Skeletal muscle satellite cell (primary cell): ENCODE results near the gene TMEM245.
"Not testable (repeated sequence)": the region's sequence is repeated elsewhere in the genome, so short reads cannot be mapped to it uniquely, and the experiment has no call there.

Experiments
- H3K27me3 ChIP-seq: 2 replicates; pipeline ENCODE4 v1.7.0; 2013; ENCODE audit warnings: low read length; ENCODE audit not compliant: control insufficient read depth, insufficient read depth
- H3K36me3 ChIP-seq: 2 replicates; pipeline ENCODE4 v1.7.0; 2013; ENCODE audit warnings: mild to moderate bottlenecking, control low read depth, low read length; ENCODE audit not compliant: insufficient read depth
- H3K4me1 ChIP-seq: 2 replicates; pipeline ENCODE4 v1.7.0; 2013; ENCODE audit warnings: low read length; ENCODE audit not compliant: control insufficient read depth, insufficient read depth
- H3K4me2 ChIP-seq: 2 replicates; pipeline ENCODE4 v1.7.0; 2013; ENCODE audit warnings: mild to moderate bottlenecking, low read length
- H3K4me3 ChIP-seq: 2 replicates; pipeline ENCODE4 v1.7.0; 2013; ENCODE audit warnings: low read length
- H3K9ac ChIP-seq: 2 replicates; pipeline ENCODE4 v1.7.0; 2013; ENCODE audit warnings: mild to moderate bottlenecking, low read depth, low read length, moderate library complexity
- H3K9me3 ChIP-seq: replicated peaks from 2 replicates; pipeline ENCODE4 v1.7.0; 2013; ENCODE audit warnings: mild to moderate bottlenecking, control low read depth, low read length

Gene TMEM245

DNA sequence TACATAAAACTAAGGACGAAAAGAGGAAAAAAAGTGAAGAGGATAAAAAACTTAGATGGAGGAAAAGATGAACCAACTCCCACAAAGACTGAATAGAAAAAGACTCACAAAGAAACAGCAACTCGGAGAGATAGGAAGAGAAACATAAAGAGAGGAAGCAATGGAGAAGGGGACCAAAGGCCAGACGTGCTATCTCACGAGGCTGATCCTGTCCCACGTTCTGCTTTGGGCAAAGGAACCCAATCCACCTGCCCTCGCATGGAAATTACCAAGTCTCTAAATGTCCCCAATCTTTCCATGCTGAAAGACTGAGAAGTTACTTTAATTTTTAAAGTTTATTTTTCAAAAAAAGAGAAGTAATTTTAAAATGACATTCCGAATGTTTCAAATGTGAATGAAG, 36.6 kb downstream of the TMEM245 start:
- H3K4me1 ChIP-seq, result no peaks in the 10 kb centered on the region
- H3K4me3 ChIP-seq, result no peak overlapping the region
- H3K27me3 ChIP-seq, result no peaks in the 10 kb centered on the region
- no peaks in the 10 kb centered on the region for H3K9me3 ChIP-seq
- no peak overlapping the region for H3K4me2 ChIP-seq
- peaks cover 38% of the 10 kb centered on the region for H3K36me3 ChIP-seq
- H3K9ac ChIP-seq, result no peak overlapping the region

DNA sequence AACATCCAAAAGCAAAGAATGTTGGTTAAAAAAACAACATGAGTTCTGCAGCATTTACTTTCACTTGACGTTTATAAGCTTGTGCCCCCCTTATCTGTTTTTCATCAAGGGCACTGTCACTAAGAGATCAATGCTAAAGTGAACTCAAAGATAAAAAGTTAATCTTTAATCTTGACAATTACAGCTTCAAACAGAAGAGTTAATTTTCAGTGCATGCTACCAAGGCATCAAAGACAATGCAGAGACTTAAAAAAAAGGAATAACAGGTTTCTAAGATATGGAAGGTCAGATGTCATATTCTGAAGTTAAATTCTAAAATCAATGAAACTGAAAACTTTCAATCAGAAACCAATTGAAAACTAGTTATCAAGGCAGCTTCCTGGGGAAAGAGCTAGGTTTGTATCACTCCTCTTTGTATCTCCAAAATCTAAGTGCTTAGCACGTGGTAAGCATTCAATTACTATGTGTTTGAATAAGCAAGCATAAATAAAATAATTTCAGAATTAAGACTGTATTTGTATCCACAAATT, 37.6 kb downstream of the TMEM245 start:
- H3K9me3 ChIP-seq, result no peaks in the 10 kb centered on the region
- H3K4me3 ChIP-seq, result no peak overlapping the region
- no peak overlapping the region for H3K4me2 ChIP-seq
- peaks cover 36% of the 10 kb centered on the region for H3K36me3 ChIP-seq
- H3K9ac ChIP-seq, result no peak overlapping the region
- H3K27me3 ChIP-seq, result no peaks in the 10 kb centered on the region
- H3K4me1 ChIP-seq, result no peaks in the 10 kb centered on the region

DNA sequence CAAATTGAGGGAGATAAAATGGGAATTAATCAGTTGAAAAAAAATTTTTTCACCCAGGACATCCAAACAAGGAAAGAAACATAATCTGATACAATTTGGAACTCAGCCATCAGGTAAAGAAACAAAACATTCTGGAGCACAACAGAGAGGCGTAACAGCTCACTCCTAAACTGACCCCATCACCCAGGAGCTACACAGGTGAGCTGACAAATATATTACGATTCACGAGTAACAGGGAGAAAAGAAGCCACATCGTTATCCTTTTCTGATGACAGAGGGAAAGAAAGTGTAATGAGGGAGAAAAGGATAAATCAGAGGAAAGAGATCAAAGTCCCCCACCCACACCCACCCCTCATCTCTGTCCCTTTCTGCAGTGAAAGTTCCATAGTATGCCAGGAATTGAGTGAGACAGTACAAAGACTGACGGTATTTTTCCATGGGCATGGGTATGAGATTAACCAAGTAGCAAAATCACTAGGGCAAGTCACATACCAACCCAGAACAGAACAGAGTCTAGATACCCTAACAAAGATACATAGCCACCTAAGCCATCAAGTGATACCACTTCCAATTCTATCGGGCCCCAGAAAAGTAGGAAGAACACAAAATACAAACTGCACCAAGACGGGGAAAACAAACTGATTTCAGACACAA, 45.4 kb downstream of the TMEM245 start:
- no peaks in the 10 kb centered on the region for H3K4me1 ChIP-seq
- H3K4me3 ChIP-seq, result no peak overlapping the region
- peaks cover 38% of the 10 kb centered on the region for H3K36me3 ChIP-seq
- no peaks in the 10 kb centered on the region for H3K27me3 ChIP-seq
- H3K9me3 ChIP-seq, result no peaks in the 10 kb centered on the region
- H3K9ac ChIP-seq, result no peak overlapping the region
- no peak overlapping the region for H3K4me2 ChIP-seq

DNA sequence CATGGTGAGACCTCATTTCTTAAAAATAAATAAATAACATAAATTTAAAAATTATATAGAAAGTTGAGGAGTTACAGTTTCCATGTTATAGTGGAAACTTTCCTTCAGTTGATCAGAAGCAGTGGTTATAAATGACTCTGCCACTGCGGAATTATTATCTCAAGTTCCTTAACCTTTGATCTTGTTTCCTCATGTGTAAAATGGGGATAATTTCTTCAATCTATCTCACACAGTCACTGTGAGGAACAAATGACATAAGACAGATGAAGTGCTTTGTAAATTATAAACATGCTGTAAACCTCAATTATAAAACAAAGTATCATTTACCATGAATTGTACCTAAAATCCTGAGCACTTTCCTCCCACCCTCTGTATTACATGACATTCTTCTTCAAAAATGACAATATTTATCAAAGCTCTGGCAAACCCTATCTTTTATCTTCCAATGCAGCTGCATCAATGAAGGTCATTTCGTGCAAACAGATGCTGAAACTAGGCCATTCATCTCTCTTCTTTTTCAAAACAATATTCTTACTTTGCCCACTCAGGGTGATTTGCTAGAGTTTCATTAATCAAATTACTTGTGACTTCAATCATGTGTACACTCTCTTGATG, 46.8 kb downstream of the TMEM245 start:
- Histone ChIP-seq H3K9ac (no peak overlapping the region), H3K4me1 (no peaks in the 10 kb centered on the region)

DNA sequence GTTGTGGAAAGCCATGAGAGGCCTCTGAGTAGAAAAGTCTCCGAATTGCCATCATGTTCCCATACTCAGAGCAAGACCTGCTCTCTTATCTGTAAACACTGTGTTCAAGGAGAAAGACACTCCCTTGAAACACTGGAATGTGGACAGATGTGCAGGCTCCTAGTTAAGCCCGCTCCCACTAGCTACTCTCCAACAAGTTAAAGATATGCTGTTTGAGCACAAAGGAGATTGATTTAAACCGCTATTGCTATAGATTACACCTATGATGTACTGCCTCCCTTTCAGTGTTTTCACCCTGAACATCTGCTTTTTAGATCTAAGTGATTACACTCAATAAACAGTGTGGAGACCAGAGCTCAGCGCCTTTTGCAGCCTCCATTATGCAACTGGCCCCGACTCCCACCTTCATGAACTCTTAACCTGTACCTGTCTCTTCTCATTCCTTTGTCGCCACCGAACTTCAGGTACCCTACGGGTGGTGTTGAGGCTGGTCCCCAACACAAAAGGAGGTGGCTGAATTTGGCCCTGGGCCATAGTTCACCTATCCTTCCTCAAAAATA, 47.5 kb downstream of the TMEM245 start:
- H3K4me1 ChIP-seq, result no peaks in the 10 kb centered on the region
- H3K4me2 ChIP-seq, result no peak overlapping the region
- H3K27me3 ChIP-seq, result no peaks in the 10 kb centered on the region
- no peaks in the 10 kb centered on the region for H3K9me3 ChIP-seq
- no peak overlapping the region for H3K9ac ChIP-seq
- peaks cover 38% of the 10 kb centered on the region for H3K36me3 ChIP-seq
- no peak overlapping the region for H3K4me3 ChIP-seq

More for the DNA sequence above, 46.8 kb downstream of the TMEM245 start:
- no peak overlapping the region for H3K4me3 ChIP-seq
- H3K9me3 ChIP-seq, result no peaks in the 10 kb centered on the region
- no peak overlapping the region for H3K4me2 ChIP-seq
- H3K36me3 ChIP-seq, result peaks cover 39% of the 10 kb centered on the region
- H3K27me3 ChIP-seq, result no peaks in the 10 kb centered on the region

DNA sequence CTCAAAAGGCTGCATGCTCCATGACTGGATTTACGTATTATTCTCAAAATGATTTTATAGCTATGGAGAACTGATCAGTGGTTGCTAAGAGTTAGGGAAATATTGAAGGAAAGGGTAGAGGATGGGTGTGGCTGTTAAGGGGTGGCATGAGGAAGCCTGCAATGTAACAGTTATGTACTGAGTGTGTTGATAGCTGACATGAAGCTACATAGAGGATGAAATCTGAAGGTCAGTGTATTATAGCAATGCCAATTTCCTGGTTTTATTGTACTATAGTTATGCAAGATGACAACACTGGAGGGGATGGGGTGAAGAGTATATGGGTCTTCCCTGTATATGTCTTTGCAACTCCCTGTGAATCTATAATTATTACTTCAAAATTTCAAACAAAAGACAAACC, 51.0 kb downstream of the TMEM245 start:
- Histone ChIP-seq H3K4me1 (peaks cover 9% of the 10 kb centered on the region), H3K4me2 (no peak overlapping the region), H3K9ac (no peak overlapping the region), H3K4me3 (no peak overlapping the region), H3K27me3 (no peaks in the 10 kb centered on the region), H3K36me3 (peaks cover 50% of the 10 kb centered on the region), H3K9me3 (no peaks in the 10 kb centered on the region)

DNA sequence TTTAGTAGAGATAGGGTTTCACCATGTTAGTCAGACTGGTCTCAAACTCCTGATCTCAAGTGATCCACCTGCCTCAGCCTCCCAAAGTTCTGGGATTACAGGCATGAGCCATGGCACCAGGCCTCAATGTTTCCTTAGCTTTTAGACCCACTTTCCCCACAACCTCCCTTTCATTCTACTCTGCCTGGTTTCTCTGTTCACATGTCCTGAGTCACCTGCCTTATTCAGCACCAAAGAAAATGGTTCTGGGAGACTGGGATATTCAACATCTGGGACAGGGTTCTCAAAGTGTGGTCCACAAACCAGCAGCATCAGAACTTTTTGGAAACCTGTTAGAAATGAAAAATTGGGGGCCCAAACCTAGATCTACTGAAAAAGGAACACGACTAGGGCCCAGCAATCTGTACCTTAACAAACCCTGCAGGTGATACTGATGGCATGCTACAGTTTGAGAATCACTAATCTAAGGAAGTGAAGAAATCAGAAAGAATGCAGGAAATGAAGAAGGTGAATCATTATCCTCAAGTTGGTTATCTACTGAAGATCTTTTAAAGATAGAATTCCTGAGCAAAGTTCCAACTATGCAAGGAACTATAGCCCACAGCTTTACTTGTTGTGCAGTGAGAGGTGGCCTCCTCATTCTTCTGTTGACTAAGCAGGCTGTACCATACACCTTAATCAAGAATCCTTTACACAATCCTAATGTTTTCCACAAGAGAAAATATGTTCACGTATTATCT, 54.6 kb downstream of the TMEM245 start:
- H3K4me3 ChIP-seq, result no peak overlapping the region
- peaks cover 48% of the 10 kb centered on the region for H3K36me3 ChIP-seq
- H3K4me1 ChIP-seq, result peaks cover 13% of the 10 kb centered on the region
- H3K27me3 ChIP-seq, result no peaks in the 10 kb centered on the region
- H3K4me2 ChIP-seq, result no peak overlapping the region
- H3K9me3 ChIP-seq, result no peaks in the 10 kb centered on the region
- no peak overlapping the region for H3K9ac ChIP-seq

DNA sequence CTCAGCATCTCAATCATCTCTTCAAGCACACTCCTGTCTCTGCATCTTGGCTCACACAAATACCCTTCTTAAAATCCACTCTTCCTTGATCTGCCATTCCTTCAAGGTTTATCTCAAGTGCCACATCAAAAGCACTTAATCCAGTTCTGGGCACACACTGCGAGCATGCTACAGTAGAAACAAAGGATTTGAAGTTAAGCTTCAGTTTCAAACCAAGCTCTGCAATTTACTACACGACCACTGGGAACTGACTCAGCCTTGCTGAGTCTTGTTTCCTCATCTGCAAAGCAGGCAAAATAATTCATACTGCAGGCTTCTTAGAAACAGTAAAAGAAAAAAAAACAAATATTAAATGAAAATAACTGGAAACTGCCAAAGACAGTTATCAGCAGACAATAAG, 56.0 kb downstream of the TMEM245 start:
- H3K4me3 ChIP-seq, result no peak overlapping the region
- no peaks in the 10 kb centered on the region for H3K27me3 ChIP-seq
- H3K9me3 ChIP-seq, result no peaks in the 10 kb centered on the region
- H3K36me3 ChIP-seq, result peaks cover 51% of the 10 kb centered on the region
- no peak overlapping the region for H3K4me2 ChIP-seq
- peaks cover 13% of the 10 kb centered on the region for H3K4me1 ChIP-seq
- H3K9ac ChIP-seq, result no peak overlapping the region

DNA sequence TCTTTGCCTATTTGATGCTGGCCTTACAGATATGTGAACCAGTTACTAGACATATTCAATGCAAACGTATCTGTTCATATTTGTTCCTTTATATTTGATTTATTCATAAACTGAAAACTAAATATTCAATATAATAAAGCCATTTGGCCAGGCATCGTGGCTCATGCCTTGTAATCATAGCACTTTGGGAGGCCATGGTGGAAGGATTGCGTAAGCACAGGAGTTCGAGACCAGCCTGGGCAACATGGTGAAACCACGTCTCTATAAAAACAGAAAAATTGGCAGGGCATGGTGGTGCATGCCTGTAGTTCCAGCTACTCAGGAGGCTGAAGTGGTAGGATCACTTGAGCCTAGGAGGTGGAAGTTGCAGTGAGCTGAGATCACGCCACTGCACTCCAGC, 57.2 kb downstream of the TMEM245 start:
- Histone ChIP-seq H3K4me3 (no peak overlapping the region), H3K9me3 (no peaks in the 10 kb centered on the region), H3K4me1 (peaks cover 13% of the 10 kb centered on the region), H3K36me3 (peaks cover 48% of the 10 kb centered on the region), H3K27me3 (no peaks in the 10 kb centered on the region), H3K9ac (no peak overlapping the region), H3K4me2 (no peak overlapping the region)

DNA sequence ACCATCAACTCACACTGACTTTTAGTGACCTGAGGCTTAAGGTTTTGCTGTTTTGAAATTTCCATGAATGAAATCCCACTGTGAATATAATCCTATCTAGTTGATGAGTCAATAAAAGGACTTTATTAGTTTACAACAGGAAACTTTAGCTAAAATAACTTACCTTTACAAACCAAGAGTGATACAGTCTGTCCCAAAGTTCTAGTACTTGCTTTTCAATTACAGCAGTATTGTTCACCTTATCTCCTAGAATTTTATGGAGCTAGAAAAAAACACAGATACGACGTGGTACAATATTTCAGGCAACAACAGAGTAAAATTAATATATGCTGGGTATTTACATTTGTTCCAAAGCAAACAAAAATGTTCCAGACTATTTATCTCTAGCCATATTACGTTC, 59.6 kb downstream of the TMEM245 start:
- Histone ChIP-seq H3K4me2 (no peak overlapping the region), H3K9ac (no peak overlapping the region), H3K4me1 (peaks cover 6% of the 10 kb centered on the region), H3K4me3 (no peak overlapping the region), H3K27me3 (no peaks in the 10 kb centered on the region), H3K36me3 (peaks cover 51% of the 10 kb centered on the region), H3K9me3 (no peaks in the 10 kb centered on the region)

DNA sequence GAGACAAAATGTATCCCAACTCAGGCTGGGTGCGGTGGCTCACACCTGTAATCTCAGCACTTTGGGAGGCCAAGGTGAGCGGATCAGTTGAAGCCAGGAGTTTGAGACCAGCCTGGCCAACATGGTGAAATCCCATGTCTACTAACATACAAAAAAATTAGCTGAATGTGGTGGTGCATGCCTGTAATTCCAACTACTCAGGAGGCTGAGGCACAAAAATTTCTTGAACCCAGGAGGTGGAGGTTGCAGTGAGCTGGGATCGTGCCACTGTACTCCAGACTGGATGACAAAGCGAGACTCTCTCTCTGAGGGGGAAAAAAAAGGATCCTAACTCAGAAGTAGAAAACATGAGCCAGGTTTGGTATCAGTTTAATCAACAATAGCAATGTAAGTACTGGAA, 66.6 kb downstream of the TMEM245 start:
- not testable (repeated sequence) for H3K4me2 ChIP-seq, H3K4me1 ChIP-seq, H3K9ac ChIP-seq, H3K27me3 ChIP-seq, H3K9me3 ChIP-seq, H3K4me3 ChIP-seq
- H3K36me3 ChIP-seq, result peaks cover 68% of the 10 kb centered on the region
